Skeletal muscle satellite cell (primary cell): Measurements from ENCODE around the gene TROAP.
A peak's percentile ranks its signal among the peaks of the same experiment; 100 is the strongest.
"Not testable (repeated sequence)": the region's sequence is repeated elsewhere in the genome, so short reads cannot be mapped to it uniquely, and the experiment has no call there.

Experiments used
- H3K27me3 ChIP-seq: 2 replicates; pipeline ENCODE4 v1.7.0; 2013; ENCODE audit warnings: low read length; ENCODE audit not compliant: control insufficient read depth, insufficient read depth
- H3K36me3 ChIP-seq: 2 replicates; pipeline ENCODE4 v1.7.0; 2013; ENCODE audit warnings: mild to moderate bottlenecking, control low read depth, low read length; ENCODE audit not compliant: insufficient read depth
- H3K4me1 ChIP-seq: 2 replicates; pipeline ENCODE4 v1.7.0; 2013; ENCODE audit warnings: low read length; ENCODE audit not compliant: control insufficient read depth, insufficient read depth
- H3K4me2 ChIP-seq: 2 replicates; pipeline ENCODE4 v1.7.0; 2013; ENCODE audit warnings: mild to moderate bottlenecking, low read length
- H3K4me3 ChIP-seq: 2 replicates; pipeline ENCODE4 v1.7.0; 2013; ENCODE audit warnings: low read length
- H3K9ac ChIP-seq: 2 replicates; pipeline ENCODE4 v1.7.0; 2013; ENCODE audit warnings: mild to moderate bottlenecking, low read depth, low read length, moderate library complexity
- H3K9me3 ChIP-seq: replicated peaks from 2 replicates; pipeline ENCODE4 v1.7.0; 2013; ENCODE audit warnings: mild to moderate bottlenecking, control low read depth, low read length

Gene TROAP

GRCh38 chr12:49366652-49367380, 43.8 kb downstream of the TROAP start:
- Histone ChIP-seq H3K27me3 (no peaks in the 10 kb centered on the region), H3K9ac (peak overlapping the region; percentile 99), H3K4me3 (peak overlapping the region; percentile 76), H3K9me3 (no peaks in the 10 kb centered on the region), H3K4me2 (peak overlapping the region; percentile 86), H3K36me3 (no peaks in the 10 kb centered on the region), H3K4me1 (peaks cover 41% of the 10 kb centered on the region)

- H3K4me3 ChIP-seq = peak within 1 kb of the TSS; percentile 76
- no peaks in the 10 kb centered on the region for H3K9me3 ChIP-seq
- H3K27me3 ChIP-seq = no peaks in the 10 kb centered on the region
- H3K4me1 ChIP-seq = peaks cover 41% of the 10 kb centered on the region
- peak within 1 kb of the TSS; percentile 86 for H3K4me2 ChIP-seq
- H3K9ac ChIP-seq = peak within 1 kb of the TSS; percentile 99
- peaks cover 2% of the 10 kb centered on the region for H3K36me3 ChIP-seq
Measured at GRCh38 chr12:49367381-49368239, 44.6 kb downstream of the TROAP start, which contains the start of gene SPATS2. TSS of gene SPATS2 (plus strand) at chr12:49367462. CDS start at chr12:49461013, 93,551 bp downstream.

- Histone ChIP-seq H3K4me2 (peak overlapping the region; percentile 86), H3K9ac (peak overlapping the region; percentile 99), H3K36me3 (peaks cover 2% of the 10 kb centered on the region), H3K4me3 (peak overlapping the region; percentile 76), H3K4me1 (peaks cover 41% of the 10 kb centered on the region), H3K9me3 (no peaks in the 10 kb centered on the region), H3K27me3 (no peaks in the 10 kb centered on the region)
Measured at GRCh38 chr12:49368240-49368600, 45.2 kb downstream of the TROAP start.

GRCh38 chr12:49369411-49370145, 46.5 kb downstream of the TROAP start:
- Histone ChIP-seq H3K9ac (peak overlapping the region; percentile 54), H3K36me3 (peaks cover 6% of the 10 kb centered on the region)

GRCh38 chr12:49370539-49370938, 47.5 kb downstream of the TROAP start:
- Histone ChIP-seq H3K4me3 (no peak overlapping the region), H3K9ac (no peak overlapping the region), H3K4me1 (peaks cover 28% of the 10 kb centered on the region), H3K36me3 (peaks cover 6% of the 10 kb centered on the region), H3K27me3 (no peaks in the 10 kb centered on the region), H3K4me2 (no peak overlapping the region), H3K9me3 (no peaks in the 10 kb centered on the region)

More at GRCh38 chr12:49369411-49370145, 46.5 kb downstream of the TROAP start:
- H3K27me3 ChIP-seq = no peaks in the 10 kb centered on the region
- H3K4me3 ChIP-seq = peak overlapping the region; percentile 76
- peaks cover 38% of the 10 kb centered on the region for H3K4me1 ChIP-seq
- peak overlapping the region; percentile 86 for H3K4me2 ChIP-seq
- H3K9me3 ChIP-seq = no peaks in the 10 kb centered on the region

- no peak overlapping the region for H3K4me2 ChIP-seq
- H3K4me3 ChIP-seq = no peak overlapping the region
- H3K4me1 ChIP-seq = peaks cover 2% of the 10 kb centered on the region
- H3K9ac ChIP-seq = no peak overlapping the region
- peaks cover 6% of the 10 kb centered on the region for H3K36me3 ChIP-seq
- H3K9me3 ChIP-seq = no peaks in the 10 kb centered on the region
- no peaks in the 10 kb centered on the region for H3K27me3 ChIP-seq
Measured at GRCh38 chr12:49375406-49375805, 52.4 kb downstream of the TROAP start.

- no peak overlapping the region for H3K4me2 ChIP-seq
- H3K9me3 ChIP-seq = no peaks in the 10 kb centered on the region
- no peak overlapping the region for H3K9ac ChIP-seq
- no peaks in the 10 kb centered on the region for H3K27me3 ChIP-seq
- H3K4me1 ChIP-seq = no peaks in the 10 kb centered on the region
- H3K36me3 ChIP-seq = peaks cover 4% of the 10 kb centered on the region
- no peak overlapping the region for H3K4me3 ChIP-seq
Measured at GRCh38 chr12:49377386-49377785, 54.3 kb downstream of the TROAP start.

GRCh38 chr12:49380184-49380583, 57.1 kb downstream of the TROAP start:
- not testable (repeated sequence) for H3K4me2 ChIP-seq, H3K4me1 ChIP-seq, H3K4me3 ChIP-seq, H3K9me3 ChIP-seq, H3K27me3 ChIP-seq, H3K9ac ChIP-seq, H3K36me3 ChIP-seq
